HG03045 (cell line): ENCODE data around the gene RB1.
"Not testable (repeated sequence)": the region's sequence is repeated elsewhere in the genome, so short reads cannot be mapped to it uniquely, and the experiment has no call there.

ENCODE experiments used
- ATAC-seq: cut with Tn5 transposase; IDR thresholded peaks from one replicate; pipeline ENCODE4 v1.9.1; 2021; ENCODE audit warnings: mild to moderate bottlenecking, moderate library complexity; ENCODE audit not compliant: unreplicated experiment

The RB1 gene

DNA sequence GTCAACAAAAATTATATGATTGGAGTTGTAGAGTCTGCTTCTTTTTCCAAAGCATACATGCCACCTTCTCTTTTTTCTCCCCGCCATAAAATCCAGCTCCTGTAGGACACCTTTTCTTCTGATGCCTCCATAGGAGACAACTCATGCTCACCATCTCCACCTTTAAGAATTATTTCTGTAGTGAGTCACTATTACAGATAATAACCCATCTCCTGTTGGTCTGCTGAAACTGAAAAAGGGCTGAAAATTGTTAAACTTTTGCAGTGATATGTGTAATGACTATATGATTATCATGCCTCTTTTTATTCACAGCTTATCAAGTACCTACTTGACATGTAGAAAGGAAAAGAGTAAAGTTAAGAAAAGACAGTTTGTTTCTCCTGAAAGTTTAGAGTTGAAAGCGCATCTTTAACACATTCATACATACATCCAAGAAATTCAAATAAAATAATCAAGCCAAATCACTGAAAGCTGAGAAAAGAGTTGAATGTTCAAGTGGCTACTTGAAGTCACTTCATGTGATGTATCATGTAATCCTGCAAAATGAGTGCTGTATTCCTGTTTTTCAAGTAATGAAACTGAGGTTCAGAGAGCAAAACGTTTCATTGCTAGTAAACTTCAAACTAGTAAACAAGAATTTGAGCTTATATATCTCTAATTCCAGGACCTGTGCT, 144.9 kb downstream of the RB1 start:
- ATAC-seq, result no peak

DNA sequence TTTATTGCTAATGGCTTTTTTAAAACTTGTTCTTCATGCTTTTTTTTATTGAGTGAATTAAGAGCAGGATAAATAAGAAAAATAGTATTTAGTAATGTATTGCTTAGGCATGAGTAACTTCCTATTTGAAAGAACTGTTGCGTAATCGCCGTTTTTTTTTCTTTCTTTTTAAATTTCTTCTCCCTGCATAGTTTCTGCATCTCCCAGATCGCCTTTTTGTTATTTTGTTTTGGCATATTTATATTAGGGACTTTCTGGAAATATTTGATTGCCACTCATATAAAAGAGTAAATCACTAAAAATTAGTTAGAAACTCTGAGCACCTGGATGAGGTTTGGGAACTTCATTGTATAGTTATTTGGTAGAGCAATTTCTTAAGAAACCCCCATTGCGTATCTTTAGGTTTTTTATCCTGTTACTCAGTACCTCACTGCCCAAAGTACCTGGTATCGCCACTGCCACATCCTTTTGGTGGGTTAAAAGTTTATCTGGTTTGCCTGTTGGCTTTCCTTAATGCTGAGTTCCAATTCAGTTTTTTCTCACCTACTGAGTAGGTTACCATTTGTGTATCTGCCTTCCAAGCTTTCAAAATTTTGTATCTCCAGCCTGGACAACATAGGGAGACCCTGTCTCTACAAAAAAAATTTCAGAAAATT, 145.5 kb downstream of the RB1 start:
- ATAC-seq, result no peak

DNA sequence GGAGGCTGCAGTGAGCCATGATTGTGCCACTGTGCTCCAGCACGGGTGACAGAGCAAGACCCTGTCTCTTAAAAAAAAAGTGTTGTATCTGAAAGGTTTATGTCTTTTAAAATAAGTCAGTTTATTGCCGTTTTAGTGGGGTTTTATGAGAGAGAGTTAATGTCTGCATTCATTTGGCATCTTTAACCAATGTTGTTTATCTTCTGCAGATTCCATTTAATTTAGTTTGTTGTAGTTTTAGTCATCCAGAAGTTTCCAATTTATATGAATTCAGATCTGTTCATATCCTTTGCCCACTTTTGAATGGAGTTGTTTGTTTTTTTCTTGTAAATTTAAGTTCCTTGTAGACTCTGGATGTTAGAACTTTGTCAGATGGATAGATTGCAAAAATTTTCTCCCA, 146.1 kb downstream of the RB1 start:
- no peak for ATAC-seq

DNA sequence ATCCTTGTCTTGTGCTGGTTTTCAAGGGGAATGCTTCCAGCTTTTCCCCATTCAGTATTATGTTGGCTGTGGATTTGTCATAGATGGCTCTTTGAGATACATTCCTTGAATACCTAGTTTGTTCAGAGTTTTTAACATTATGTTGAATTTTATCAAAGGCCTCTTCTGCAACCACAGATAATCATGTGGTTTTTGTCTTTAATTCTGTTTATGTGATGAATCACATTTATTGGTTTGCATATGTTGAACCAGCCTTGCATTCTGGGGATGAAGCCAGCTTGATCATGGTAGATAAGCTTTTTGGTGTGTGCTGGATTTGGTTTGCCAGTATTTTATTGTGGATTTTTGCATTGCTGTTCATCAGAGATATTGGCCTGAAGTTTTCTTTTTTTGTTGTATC, 147.6 kb downstream of the RB1 start:
- ATAC-seq, result not testable (repeated sequence)

DNA sequence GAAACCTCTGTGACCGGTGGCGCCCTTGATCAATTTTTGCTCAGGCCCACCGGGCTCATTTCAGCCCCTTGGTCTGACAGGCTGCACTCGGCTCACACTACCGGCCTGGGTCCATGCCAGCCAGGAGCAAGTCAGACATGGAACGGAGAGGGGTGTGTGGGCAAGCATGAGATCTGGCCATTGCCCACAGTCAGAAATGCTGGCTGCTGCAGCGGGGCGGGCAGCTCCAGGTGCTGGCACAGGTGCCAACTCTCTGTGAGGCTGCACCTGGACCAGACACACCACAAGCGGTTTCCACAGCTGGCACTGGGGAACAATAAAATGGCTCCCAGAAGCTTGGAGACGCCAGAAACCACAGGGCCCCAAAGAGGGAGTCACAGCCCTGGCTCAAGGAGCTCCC, 153.0 kb downstream of the RB1 start:
- no peak for ATAC-seq

DNA sequence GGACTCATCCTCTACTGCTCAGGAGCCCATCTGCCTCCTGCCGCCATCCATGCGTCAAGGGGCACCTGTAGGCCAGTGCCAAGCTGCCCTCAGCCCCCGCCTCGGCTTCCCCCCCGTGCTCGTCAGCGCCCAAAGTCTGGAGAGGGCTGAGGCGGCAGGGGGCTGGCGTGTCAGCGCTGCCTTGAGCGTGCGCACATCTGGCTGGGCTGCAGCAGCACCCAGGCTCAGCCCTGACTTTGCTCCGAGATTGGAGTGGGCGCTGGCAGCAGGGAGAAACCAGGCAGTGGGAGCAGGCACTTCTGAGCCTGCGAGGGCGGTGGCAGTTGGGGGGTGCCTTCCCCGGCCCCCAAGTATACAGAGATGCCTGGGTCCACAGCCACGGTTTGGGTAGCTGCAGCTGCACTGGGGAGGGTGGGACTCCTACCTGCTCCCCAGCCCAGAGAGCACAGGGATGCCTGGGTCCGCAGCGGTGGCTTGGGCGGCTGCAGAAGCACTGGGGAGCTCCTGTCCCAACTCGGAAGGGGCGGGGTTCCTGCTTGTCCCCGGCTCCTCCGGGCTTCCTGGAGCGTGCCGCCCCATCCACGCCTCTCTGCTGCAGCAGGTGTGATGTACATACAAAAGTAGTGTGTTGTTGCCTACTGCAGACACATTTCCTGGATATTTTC, 154.2 kb downstream of the RB1 start:
- ATAC-seq, result no peak

DNA sequence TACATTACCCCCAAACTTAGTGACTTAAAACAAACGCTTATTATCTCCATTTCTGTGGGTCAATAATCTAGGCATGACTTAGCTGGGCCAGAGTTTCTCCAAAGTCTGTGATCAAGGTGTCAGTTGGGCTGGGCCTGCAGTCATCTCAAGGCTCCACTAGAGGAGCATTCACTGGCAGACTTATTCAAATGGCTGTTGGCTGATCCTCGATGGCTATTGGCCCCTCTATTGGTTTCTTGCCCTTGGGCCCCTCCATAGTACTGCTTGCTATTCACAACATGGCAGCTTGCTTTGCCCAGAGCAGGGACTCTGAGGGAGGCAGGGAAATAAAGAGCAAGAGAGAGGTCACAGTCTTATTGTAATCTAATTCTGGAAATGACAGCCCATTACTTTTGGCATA, 171.7 kb downstream of the RB1 start:
- ATAC-seq, result no peak

DNA sequence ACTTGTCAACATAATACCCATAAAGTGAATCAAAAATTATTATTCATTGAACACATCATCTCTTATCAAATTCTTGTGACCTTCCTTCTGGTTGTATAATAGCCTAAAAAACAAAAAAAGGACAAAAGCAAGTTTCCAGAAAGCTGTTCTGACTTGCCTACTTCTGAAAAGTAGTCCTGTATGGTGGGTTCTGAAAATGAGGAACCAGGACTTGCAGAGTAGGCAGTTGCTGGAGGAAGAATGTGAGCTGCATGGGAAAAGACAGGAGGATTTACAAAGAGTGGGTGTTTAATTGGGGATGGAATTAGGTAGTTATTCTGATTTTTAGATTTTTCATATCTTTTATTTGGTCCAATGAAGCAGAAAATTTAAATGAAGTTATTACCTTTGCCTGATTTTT, 172.7 kb downstream of the RB1 start:
- no peak for ATAC-seq

DNA sequence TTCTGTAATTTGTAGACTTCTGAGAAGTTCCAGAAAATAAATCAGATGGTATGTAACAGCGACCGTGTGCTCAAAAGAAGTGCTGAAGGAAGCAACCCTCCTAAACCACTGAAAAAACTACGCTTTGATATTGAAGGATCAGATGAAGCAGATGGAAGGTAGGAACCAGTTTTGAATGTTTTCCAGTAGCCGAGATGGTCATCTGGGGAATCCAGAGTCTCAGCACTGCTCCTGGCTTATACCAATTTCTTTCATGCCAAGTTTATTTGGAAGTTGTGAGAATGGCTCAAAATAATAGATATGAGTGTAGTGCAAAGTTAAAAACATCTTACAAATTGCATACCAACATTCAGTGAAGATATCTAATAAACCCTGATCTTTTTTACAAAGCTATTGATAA, 173.1 kb downstream of the RB1 start:
- no peak for ATAC-seq

DNA sequence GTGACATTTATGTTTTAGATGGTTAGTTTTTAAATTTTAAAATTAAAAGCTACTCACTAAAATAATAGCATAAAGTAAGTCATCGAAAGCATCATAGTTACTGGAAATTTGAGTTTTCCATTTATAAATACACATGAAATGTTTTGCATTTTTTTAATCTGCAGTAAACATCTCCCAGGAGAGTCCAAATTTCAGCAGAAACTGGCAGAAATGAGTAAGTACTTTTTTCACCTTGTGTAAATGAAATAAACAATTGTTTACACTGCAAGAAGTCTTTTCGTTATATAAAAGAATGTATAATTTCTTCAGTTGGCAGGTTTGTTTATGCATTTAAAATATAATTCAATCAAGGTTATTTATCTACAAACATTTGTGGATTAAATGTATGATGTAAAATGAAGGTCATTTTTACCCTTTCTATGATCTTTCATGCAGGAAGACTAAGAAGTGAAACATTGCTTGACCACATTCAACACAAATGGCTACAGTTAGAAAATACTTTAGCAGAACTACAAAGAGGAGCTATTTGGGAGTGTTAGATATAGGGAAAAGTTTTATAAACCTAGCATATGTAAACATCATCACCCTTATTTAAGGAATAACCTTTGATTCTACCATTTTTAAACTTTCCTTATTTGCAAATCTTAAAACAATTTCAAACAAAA, 173.8 kb downstream of the RB1 start:
- no peak for ATAC-seq

DNA sequence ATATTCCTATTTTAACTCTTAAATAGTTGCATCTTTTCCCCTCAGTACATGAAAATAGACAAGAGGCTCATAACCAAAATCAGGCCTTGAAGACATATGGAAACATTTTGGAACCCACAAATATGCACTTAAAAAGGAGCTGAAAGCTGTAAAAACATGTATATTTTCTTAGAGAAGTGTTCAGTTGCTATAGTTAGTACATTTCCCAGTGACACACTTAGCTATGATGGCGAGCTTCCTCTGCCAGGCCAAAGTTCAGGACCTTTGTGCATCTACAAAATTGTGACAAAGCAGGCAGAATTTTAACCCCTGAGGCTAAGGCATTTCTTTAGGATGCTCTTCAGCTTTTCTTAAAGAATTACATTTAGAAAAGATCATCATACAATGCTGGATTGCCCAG, 174.8 kb downstream of the RB1 start:
- ATAC-seq, result no peak

DNA sequence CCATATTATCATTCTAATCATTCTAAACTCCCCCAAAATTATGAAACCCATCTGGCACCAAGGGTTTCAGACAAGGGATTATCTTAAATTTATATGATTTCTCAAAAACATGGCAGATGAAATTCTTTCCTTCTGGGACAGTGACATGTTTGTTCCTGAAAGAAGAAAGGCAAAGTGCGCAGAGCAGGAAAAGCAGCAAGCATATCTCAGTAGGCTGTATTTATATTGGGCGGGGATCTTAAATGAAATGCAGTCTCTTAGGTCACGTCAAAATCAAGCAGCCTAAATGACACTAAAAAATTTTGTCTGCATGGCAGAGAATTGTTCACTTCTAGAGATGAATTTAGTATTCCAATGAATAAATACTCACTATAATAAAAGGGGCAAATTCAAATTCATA, 180.0 kb downstream of the RB1 start:
- ATAC-seq, result no peak

DNA sequence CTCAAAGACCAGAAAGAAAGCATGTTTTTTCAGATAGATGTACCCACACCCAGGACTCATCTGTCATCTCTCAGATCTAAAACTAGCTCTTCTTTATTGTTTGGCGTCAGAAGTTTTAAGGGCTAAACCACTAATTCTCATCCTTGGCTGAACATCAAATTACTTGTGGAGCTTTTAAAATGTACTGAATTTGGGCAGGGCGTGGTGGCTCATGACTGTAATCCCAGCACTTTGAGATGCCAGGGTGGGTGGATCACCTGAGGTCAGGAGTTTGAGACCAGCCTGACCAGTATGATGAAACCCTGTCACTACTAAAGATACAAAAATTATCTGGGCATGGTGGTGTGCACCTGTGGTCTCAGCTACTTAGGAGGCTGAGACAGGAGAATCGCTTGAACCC, 181.9 kb downstream of the RB1 start:
- ATAC-seq, result no peak

DNA sequence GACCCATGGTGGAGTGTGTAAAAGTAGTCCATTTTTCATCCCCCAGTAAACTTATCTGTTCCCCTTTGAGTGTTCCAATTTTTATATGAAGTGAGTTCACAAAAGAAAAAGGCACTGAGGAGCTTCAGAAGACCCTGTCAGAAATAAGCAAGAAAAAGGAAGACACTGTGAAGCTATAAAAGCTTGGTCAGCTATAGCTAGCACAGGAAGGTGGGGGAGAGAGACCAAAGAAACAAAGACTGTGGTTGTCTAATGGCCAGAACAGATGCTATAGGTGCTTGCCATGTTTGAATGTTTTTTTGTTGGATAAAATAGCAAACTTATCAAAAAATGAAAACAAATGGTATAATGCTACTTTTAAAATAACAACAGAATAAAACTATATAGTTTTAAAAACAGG, 182.8 kb downstream of the RB1 start:
- ATAC-seq, result no peak

DNA sequence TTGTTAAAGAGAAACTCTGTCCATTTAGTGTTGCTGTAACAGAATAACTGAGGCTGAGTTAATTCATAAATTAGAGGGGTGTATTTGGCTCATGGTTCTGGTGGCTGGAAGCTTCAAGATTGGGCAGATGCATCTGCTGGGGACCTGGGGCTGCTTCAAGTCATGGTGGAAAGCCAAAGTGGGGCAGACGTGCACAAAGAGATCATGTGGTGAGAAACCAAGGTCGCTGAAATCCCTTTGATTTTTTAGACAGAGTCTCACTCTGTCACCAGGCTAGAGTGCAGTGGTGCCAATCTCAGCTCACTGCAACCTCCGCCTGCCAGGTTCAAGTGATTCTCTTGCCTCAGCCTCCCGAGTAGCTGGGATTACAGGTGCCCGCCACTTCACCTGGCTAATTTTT, 183.3 kb downstream of the RB1 start:
- ATAC-seq, result no peak

DNA sequence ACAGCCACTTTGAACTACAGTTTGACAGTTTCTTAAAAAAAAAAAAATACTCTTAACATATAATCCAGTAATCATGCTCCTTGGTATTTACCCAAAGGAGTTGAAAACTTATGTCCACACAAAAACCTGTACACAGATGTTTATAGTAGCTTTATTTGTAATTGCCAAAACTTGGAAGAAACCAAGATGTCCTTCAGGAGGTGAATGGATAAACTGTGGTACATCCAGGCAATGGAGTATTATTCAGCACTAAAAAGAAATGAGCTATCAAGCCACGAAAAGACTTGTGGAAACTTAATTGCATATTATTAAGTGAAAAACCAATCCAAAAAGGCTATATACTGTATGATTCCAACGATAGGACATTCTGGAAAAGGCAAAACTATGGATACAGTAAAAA, 184.4 kb downstream of the RB1 start:
- no peak for ATAC-seq

DNA sequence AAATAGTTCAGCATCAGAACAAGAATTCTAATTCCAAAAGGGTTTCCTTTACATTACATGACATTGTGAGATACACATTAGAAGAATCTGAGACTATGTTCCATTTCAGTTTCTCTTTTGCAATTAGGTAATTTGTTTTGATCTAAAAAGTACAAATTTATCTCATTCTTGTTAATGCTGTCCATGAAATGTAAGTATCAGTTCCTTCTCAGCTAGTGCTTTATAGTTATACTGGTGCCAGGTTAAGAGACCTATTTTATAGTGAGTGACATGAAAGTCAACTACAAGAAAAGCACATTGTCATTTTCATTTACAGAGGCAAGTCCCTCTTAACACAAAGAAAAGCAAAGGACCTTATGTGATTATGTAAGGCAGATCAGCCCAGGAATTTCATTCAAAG, 185.4 kb downstream of the RB1 start:
- ATAC-seq, result no peak

DNA sequence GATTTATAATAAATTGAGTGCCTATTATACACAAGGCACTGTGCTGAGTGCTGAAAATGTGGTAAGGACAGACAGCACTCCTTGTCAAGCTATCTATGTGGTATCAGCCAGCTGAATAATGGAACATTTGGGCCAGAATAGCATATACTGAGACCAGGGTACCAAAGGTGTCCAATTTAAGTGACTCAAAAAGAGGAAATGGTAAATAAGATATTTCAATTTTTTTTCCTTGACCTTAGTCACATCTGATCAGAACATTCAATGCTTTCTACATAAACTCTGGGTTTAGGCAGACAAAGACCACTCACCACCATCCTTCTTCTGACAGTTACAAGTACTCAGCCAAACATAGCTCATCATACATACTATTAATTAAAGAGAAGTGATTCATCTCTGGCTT, 186.1 kb downstream of the RB1 start:
- no peak for ATAC-seq

DNA sequence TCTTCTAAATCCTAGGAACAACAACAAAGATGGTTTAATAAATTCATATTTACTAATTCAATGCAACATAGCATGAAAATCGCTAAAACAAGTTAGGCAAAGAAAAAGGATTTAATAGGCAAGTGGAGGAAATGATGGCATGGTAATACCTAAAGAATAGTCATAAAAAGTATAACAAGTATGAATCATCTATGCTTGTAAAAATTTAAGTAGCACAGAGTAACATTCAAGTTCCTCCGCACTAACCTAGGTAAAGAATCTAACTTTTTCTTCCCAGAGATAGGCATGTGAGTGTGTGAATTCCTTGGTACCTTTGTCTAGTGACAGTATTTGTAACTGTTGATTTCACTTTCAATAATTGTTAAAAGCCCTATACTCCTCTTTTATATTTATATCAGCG, 186.7 kb downstream of the RB1 start:
- no peak for ATAC-seq

DNA sequence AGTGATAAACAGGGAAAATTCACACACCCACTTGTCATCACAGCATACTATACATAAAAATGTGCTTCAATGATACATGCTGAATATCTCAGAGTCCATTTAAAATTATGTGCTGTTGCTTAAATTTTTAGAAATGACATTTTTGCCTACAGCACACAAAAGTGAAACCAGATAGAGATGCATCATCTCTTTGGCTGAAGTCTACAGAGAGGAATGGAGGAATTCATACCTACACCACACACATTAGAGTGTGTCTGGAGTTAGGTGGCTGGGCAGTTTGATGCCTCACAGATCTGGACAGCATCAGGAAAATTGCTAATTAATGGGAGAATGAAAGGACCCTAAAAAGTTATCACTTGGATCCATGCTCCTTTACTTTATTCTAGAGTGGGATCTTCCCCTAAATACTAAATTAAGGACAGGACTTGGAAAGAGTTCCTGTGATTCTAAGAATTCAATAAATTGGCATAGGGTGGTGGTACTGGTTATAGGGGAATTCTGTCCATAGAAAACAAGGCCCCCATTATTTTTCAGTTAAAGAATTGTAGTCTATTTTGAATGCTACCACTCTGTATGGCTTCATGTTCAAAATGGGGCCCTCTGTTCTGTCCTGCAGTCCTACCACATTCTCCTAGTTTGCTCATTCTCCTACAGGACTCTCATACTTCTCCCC, 188.0 kb downstream of the RB1 start:
- ATAC-seq, result no peak

DNA sequence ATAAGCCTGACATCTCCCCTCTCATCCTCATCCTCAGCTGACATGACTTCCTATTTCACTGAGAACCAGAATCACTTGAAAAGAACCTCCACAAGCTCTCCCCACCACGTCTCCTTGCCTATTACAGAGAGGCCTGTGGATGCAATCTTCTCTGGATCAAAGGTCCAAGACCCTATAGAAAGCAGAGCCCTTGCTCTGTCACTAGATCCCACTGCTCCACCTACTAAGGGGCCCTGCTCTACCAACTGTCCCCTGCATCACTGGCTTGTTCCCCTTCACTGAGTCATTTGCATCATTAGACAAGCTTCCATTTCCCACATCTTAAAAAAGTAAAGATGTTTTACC, 188.5 kb downstream of the RB1 start:
- peak; percentile 52 for ATAC-seq
